GM19238 (cell line): ENCODE results near the gene TCEANC2.
"Not testable (repeated sequence)": the region's sequence is repeated elsewhere in the genome, so short reads cannot be mapped to it uniquely, and the experiment has no call there.

ENCODE experiments used
- DNase-seq: peaks from one replicate; pipeline ENCODE4 v3.0.0; 2011; ENCODE audit warnings: low spot score; ENCODE audit not compliant: insufficient read length

Gene TCEANC2

GRCh38 chr1:54084794-54085193 is 31.4 kb downstream of the TCEANC2 start:
- DNase-seq = no peak

DNA sequence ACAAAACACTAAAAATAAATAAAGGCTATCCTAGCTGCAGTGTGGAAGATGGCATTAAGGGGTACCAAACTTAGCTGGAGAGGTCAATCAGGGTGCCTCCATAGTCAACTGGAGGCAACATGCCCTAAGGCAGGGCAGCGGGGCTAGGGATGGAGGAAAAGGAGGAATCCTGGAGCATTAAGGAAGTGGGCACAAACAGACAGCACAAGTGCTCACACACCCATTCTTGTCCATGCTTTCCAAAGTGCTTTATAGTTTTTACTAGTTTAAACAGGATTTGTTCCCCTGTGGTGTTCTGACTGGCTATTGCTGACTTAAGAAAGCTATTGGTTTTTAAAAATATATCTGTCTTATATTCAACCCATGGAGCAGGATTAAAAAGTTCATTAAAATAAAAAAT is 33.3 kb downstream of the TCEANC2 start:
- DNase-seq = no peak

GRCh38 chr1:54088385-54088784 is 35.0 kb downstream of the TCEANC2 start:
- DNase-seq = no peak

DNA sequence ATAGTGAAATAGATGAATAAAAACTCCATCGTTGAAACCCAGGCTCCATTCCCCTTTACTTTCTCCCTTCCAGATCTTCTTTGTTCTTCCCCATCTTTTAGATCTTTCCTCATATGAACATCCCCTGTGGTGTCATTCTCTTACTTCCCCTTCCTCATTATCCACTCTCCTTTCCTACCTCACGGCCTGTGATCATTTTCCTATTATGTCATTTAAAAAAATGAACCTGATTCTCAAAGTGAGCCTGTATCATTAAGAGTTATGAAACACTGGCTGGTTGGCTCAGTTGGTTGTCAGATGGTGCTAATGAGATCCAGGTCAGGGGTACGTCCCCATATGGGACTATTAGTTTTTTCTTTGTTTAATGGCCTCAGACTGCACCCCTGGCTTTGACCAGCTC is 38.3 kb downstream of the TCEANC2 start:
- no peak for DNase-seq

- DNase-seq = no peak
These were observed 40.8 kb downstream of the TCEANC2 start for GRCh38 chr1:54094001-54094729.

DNA sequence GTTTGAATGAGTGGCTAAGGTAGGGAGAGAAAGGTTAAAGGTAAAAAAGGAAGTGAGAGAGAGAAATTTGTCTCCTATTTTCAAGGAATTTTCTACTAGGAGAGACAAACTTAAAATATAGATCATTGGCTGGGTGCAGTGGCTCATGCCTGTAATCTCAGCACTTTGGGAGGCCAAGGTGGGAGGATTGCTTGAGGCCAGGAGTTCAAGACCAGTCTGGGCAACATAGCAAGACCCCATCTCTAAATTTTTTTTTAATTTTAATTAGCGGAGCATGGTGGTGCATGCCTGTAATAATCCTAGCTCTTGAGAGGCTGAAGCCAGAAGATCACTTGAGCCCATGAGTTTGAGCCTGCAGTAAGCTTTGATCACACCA is 41.3 kb downstream of the TCEANC2 start:
- not testable (repeated sequence) for DNase-seq

DNA sequence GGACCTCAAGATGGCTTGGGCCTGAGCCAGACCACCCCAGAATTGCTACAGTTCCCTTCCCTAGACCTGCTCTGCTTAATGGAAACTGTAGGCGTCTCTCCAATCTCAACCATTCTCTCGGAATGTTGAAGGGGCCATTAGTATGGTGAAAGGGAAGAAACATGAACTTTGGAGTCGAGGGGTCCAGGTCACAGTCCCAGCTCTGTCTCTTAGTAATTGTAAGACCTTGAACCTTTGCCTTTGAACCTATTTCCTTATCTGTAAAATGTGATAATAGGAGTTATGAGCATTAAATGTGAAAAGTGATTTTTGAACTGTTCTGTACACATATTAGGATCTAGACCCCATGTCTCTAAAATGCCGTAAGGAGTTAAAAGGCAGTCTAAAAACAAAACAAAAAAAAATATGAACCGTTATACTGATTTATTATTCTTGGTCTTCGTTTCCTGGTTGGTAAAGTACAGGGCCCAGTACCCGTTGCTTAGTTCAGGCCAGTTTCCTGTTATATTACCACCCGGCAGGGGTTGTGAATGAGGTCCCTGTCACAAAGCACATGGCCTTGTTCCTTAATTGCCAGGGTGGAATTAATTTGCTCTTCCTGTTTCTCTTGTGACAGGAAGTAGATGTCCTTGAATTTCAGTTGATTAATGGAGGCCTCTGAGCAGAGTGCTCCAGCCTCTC is 42.3 kb downstream of the TCEANC2 start:
- DNase-seq = no peak

- no peak for DNase-seq
These were observed 42.9 kb downstream of the TCEANC2 start for GRCh38 chr1:54096227-54096876.

DNA sequence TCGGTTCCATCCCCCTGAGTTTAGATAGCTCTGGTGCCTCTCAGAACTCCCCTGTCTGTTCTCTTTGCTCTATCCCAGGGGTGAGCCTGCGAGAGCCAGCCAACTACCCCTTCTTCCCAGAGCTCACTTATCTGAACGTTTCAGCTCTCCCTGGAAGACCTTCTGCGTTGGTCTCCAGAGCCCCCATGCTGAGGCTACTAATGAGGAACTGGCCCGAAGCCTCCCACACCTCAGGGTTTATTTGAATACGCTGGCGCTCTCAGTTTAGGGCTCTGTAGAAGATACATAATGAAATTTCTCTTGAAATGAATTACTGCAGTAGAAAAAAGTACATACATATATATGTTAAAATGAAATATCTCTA is 43.5 kb downstream of the TCEANC2 start:
- DNase-seq = no peak

DNA sequence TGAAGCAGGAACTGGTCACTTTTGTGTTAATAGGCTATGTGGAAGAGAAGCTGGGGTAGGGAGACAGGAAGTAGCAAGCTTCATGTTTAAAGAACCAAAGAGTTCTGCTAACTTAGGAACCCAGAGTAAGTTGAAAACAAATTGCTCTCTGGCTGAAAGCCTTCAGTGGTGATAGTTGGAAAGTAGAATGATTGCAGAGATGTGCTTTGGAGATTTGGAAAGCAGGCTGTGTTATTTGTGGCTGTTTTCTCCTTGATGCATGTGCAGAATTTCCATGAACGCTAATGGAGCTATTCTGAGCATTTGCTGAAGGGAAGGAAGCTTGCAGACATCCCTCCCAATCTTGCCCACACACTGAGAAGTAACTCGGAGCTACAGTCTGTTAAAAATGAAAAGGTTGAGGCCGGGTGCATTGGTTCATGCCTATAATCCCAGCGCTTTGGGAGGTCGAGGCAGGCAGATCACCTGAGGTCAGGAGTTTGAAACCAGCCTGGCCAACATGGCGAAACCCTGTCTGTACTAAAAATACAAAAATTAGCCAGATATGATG is 45.7 kb downstream of the TCEANC2 start:
- DNase-seq = no peak

DNA sequence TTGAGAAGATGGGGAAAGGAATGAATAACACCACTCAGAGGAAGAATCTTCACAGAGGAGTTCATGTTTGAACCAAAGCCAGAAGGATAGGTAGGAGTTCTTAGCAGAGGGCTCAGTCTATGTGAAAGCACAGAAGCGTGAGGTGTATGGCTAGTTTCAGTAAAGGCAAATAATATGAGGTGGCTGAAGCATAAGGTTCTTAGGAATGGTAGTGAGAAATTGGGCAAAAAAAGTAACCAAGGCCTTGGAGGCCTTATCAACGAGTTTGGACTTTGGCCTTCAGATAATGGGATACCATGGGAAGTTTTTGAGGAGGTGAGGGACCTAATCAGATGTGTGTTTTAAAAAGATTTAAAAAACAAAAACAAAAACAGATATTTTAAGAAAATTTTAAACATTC is 47.1 kb downstream of the TCEANC2 start:
- DNase-seq = no peak

GRCh38 chr1:54103414-54103813 is 50.0 kb downstream of the TCEANC2 start:
- no peak for DNase-seq

DNA sequence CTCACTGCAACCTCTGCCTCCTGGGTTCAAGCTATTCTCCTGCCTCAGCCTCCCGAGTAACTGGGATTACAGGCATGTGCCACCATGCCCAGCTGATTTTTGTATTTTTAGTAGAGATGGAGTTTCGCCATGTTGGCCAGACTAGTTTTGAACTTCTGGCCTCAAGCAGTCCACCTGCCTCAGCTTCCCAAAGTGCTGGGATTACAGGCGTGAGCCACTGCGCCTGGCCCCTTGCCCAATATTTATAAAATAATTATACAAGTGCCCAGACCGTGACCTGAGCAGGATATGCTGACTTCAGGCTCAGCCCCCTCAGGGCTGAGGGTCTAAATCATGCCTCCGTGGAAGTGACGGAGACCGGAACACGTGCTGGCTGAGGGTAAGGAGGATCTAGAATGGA is 51.2 kb downstream of the TCEANC2 start:
- DNase-seq = not testable (repeated sequence)

GRCh38 chr1:54105080-54105479 is 51.7 kb downstream of the TCEANC2 start:
- no peak for DNase-seq

DNA sequence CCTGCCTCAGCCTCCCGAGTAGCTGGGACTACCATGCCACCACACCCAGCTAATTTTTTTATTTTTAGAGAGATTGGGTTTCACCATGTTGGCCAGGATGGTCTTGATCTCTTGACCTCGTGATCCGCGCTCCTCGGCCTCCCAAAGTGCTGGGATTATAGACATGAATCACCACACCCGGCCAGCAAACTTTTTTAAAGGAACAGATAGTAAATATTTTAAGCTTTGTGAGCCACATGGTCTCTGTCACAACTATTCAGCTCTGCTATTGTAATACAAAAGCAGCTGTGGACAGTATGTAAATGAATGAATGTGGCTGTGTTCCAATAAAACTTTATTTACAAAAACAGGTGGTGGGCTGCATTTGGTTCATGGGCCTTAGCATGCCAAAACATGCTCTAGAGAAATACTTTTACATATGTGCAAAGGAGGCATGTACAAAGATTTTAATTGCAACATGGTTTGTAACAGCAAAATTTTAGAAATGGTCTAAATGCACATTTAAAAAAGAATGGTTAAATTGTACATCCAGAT is 52.4 kb downstream of the TCEANC2 start:
- no peak for DNase-seq

GRCh38 chr1:54107131-54107530 is 53.7 kb downstream of the TCEANC2 start:
- DNase-seq = no peak

- no peak for DNase-seq
These were observed 54.7 kb downstream of the TCEANC2 start for GRCh38 chr1:54108156-54108555.

DNA sequence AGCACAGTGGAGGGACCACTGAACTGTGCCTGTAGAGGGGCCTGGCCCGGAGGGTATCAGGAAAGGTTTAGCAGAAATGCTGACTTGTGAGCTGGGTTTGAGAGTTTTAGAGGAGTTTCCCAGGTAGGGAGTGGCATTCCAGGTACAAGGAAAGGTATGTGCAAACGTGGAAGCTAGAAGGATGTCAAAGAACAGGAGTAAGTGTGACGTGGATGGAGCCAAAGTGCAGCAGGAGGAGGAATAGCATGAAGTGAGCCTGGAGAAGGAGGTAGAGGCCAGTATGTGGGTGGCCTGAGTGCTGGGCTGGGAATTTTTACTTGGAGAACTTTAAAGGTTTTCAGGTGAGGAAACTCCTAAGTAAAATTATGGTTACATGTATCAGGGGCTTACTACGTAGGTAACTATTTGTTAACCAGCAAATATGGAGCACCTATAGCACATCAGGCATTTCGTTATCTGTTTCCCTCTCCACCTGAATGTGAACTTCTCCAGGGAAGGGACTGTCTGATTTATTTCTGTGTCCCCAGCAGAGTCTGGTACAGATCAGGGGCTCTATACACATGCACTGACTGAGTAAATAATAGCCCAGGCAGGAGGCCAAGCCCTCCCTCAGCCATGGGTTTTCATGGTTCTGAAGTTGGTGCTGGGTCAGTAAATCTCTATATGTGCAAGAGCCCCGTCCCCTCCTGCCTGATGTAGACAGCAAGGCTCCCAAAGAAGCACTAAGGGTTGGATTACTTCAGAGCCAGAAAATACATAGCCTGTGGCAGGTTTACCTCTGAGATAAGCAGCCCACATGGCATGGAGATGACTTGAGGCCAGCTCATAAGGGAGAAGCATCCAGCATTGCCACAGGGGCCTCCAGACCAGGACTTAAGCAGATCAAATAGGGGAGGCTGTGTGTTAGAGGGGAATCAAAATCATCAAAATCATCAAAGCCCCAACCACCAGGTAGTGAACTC is 56.0 kb downstream of the TCEANC2 start:
- DNase-seq = no peak

- no peak for DNase-seq
These were observed 57.6 kb downstream of the TCEANC2 start for GRCh38 chr1:54110996-54111395.

DNA sequence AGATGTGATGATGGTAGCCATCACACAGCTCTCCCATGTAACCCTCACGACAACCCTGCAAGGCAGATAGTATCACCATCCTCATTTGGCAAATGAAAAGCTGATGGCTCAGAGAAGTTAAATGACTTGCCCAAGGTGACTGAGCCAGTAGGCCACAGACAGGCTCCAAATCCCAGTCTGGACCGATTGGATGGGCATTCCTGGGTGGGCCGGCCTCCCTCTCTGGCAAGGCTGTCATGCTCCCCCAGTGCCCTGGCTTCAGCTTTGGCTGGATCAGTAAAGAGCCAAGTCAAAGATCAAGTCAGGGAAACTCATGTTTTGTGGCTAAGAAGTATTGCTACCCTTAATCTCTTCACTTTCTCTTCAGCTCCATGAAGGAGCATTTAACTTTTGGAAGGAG is 58.2 kb downstream of the TCEANC2 start:
- no peak for DNase-seq

DNA sequence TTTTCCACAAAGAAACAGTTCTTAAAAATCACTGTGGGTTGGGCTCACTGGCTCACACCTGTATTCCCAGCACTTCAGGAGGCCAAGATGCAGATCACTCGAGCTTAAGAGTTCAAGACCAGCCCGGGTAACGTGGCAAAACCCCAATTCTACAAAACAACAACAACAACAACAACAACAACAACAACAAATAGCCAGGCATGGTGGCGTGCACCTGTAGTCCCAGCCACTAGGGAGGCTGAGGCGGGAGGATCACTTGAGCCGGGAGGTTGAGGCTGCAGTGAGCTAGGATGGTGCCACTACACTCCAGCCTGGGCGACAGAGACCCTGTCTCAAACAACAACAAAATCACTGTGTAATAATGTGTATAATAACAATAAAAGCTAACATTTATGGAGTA is 58.6 kb downstream of the TCEANC2 start:
- no peak for DNase-seq
